ENCODE measurements around the gene GEMIN4.
"Not testable (repeated sequence)": the region's sequence is repeated elsewhere in the genome, so short reads cannot be mapped to it uniquely, and the experiment has no call there.

Gene GEMIN4

DNA sequence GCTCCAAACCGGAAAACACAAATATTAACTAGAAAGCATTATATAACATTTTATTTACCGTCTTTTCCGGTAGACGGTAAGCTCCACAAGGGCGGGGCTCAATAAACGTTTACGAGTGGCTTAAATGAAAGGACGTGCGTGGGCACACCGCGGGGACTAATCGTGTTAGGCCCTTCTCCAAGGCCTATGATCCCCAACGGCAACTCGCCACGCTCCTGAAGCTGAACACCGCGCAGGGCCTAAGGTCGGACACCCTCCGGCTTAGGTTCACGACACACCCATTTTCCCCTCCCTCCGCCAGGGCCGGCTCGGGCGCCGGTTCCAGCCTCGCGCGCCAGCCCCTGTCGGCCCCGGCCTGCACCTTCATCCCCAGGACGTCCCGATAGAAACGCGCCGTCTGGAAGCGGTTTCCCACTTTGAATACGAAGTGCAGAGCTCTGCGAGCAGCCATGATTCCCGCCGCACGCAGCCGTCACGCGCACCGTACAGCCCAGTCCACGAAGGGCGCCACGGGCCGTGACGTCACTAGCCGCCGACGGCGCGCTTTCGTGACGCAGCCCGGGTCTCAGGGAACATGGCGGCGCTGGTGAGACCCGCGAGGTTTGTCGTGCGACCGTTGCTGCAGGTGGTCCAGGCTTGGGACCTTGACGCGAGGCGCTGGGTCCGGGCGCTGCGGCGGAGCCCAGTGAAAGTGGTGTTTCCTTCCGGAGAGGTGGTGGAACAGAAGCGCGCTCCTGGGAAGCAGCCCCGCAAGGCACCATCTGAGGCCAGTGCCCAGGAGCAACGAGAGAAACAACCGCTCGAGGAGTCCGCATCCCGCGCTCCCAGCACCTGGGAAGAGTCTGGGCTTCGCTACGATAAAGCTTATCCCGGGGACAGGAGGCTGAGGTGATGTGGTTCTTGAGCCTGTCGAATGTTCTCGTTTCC is 30.0 kb upstream of the GEMIN4 start, which contains the start of the genes GLOD4 and MRM3:
TSS of gene GLOD4 (minus strand) at position 476 of the 927 bp plus-strand sequence. CDS start at position 451, 25 bp downstream.
TSS of gene MRM3 (plus strand) at position 549 of the 927 bp plus-strand sequence. CDS start at position 575, 26 bp downstream.
- DNase-seq (ENCODE audit: low read depth in 2 of 2, low spot score in 1 of 2), result peak; percentile 86 to 97

DNA sequence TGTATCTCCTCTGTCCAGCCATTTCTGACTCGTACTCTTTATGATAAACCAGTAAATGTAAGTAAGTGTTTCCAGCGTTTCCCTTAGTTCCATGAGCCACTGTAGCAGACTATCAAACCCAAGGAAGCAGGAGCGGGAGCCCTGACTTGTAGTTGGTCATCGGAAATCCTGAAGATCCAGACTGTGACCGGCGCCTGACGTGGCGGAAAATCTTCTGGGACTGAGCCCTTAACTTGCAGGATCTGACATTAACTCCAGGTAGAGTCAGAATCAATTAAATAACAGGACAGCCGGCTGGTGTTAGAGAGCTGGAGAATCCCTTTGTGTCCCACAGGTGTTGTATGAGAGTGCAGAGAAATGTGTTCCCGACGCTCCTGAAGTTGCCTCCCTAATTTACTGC is 26.0 kb upstream of the GEMIN4 start:
- no peak for DNase-seq (ENCODE audit: low read depth in 2 of 2, low spot score in 1 of 2)

DNA sequence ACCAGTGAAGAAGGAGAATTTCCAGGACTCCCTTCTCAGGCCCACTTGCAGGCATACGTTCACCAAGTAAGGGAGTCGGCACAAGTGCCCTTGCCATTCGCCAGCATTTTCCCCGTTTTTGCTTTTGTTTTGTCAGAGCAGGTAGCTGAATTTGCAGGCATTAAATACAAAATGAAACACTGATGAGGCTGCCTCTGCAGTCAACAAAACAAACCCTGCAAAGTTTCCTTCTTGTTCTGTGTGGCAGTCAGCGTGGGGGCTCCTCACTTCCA is 22.2 kb upstream of the GEMIN4 start:
- no peak for DNase-seq (ENCODE audit: low read depth in 2 of 2, low spot score in 1 of 2)

DNA sequence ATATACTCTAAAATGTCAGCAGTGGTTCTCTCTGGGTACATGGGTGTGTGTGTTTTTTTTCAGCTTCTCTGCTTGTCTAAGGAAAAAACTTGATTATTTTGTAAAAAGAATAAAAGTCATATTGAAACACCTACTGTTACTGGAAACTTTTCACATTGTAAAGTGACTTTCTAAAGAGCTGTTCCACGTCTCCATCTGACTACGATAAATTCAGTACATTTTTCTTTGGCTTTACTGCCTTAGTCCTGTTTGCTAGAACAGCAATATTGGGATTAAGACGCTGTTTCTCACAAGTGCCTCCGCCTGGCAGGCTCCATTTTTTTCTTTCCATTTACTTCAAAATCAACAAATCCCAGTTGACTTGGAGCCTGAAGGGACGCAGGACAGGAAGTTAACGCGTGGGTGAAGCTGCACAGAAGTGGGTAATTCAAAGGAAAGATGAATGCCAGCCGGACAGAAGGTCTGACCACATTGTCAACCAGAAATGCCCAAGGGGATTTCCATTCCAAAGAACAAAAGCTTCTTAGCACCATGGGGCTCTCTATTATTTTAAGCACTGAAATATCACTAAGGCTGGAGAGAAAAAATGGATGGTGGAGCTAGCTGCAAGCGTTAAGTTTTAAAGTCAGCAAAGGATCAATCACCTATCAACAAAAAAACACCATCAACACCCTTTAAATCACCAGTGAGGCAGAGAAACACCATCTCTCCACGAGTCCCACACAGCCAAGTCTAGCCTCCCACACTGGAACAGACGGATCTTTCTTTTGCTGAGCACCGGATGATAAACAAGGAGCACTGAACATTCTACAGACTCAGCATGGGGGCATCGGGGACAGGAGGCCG is 21.6 kb upstream of the GEMIN4 start:
- DNase-seq (ENCODE audit: low read depth in 2 of 2, low spot score in 1 of 2), result no peak

DNA sequence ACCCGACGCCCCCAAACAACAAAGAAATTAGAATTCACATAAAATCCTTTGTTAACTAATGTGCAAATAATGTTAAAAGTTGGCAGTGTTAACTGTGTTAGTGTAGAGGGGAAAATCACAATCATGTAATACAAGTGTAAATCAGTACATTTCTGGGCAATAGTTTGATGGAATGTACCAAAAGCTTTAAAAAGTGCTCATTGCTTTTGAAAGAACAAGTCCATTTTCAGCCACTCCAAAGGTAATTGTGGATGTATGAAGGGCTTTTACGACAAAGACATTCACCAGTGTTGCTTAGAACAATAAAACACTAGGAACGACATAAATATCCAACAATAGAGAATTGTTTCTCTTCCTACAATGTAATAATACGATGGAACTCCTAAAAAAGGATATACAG is 21.0 kb upstream of the GEMIN4 start:
- DNase-seq (ENCODE audit: low read depth in 2 of 2, low spot score in 1 of 2), result no peak

DNA sequence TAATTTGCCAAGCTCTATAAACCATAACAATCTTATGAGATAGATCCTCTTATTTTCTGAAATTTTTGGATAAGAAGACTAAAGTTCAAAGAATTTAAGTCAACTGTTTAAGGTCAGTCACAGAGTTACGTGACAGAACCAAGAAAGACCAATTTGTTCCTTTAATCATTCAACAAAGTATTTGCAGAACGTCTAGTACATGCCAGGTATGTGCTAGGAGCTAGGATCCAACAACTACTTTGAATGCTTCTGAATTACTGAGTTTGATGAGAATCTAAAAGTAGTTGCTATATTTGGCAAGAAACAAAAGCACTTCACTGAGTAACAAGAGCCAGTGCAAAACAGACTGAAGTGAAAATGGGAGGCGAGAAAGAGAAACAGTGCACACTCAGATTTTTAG is 15.0 kb upstream of the GEMIN4 start:
- no peak for DNase-seq (ENCODE audit: low read depth in 2 of 2, low spot score in 1 of 2)

DNA sequence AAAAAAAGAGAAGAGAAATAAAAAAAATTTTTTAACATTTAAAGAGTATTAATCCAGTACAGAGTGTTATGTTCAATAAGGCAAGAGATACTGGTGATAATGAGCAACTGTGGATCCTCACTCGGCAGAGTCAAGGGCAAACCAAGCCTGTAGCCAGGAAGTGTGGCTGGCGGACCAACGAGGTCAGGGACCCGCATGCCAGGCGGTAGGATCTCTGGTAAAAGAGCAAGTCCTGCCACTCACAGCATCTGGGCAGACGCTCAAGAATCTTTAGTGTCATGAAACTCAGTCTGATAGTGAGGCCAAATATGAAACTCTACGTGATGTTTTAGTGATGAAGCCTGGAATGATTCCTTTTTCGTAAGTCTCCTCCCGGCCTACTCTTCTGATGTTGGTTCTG is 8.3 kb upstream of the GEMIN4 start:
- no peak for DNase-seq (ENCODE audit: low read depth in 2 of 2, low spot score in 1 of 2)

DNA sequence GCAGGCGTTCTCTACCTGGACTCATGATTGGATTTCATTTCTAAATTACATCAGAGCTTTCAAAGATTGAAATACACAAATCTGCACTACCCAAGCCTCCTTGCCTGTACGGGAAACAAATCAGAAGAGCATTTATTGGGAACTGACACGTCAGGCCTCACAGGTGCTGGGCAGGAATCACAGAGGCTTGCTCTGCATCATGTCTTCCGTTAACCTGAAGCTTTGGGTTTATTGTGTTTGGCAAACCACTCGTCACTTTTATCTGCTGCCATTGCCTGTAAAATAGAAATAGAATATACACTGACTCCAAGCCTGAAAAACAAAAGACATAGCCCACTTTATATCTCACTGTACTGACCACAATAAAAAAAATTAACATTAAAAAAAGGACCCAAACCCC is 7.9 kb upstream of the GEMIN4 start:
- no peak for DNase-seq (ENCODE audit: low read depth in 2 of 2, low spot score in 1 of 2)

DNA sequence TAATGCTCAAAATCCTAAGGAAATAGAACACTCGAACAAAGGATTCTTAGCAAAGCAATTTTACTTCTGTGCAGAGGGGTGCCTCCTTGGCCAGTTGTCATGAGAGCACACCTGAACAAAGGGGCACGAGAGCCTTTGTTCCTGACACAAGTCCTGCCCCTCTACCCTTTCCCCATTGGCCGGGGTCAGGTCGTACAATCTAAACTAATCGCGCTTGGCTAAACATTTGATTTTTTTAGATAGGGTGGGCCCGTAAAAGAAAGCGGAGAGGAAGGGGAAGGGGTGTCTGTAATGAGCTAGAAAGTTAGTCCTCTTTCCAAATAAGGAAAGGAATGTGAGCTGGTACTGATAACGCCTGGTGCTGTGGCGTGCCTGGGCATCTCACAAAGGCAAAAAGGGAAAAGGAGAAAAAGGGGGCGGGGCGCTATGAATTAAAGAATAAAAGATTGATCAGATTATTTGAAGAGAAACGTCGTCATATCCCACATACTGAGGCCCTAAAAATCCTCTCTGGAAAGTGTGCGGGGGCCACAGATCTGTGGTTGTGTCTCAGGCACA is 4.0 kb upstream of the GEMIN4 start:
- DNase-seq (ENCODE audit: low read depth in 2 of 2, low spot score in 1 of 2), result not testable (repeated sequence)

DNA sequence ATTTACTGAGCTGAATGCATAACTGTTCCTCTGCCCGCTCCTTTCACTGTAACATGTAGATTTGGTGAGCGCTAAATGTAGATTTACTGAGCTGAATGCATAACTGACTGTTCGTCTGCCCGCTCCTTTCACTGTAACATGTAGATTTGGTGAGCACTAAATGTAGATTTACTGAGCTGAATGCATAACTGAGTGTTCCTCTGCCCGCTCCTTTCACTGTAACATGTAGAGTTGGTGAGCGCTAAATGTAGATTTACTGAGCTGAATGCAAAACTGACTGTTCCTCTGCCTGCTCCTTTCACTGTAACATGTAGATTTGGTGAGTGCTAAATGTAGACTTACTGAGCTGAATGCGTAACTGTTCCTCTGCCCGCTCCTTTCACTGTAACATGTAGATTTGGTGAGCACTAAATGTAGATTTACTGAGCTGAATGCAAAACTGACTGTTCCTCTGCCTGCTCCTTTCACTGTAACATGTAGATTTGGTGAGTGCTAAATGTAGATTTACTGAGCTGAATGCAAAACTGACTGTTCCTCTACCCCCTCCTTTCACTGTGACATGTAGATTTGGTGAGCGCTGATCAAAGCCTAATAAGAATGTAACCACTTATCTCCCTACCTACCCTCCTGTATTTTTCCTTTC is 3.4 kb upstream of the GEMIN4 start:
- not testable (repeated sequence) for DNase-seq (ENCODE audit: low read depth in 2 of 2, low spot score in 1 of 2)

DNA sequence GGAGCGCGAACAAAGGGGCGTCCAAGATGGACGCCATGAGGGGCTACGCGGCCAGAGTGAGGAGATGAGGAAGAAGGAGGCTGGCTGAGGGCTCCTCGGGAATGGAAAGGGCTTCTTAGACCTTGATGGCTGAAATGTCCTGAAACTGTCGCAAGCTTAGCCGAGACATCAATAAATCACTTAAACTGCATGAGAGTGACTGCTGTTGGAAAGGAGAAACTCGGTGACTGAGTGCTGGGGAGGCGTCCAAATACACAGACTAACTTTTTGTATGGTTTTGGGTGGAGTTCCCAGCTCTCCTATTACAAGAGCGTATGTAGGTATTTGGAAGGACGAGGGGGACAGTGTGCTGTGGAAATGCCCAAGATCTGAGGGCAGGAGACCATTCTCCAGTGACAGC is 1.4 kb upstream of the GEMIN4 start:
- DNase-seq (ENCODE audit: low read depth in 2 of 2, low spot score in 1 of 2), result no peak

DNA sequence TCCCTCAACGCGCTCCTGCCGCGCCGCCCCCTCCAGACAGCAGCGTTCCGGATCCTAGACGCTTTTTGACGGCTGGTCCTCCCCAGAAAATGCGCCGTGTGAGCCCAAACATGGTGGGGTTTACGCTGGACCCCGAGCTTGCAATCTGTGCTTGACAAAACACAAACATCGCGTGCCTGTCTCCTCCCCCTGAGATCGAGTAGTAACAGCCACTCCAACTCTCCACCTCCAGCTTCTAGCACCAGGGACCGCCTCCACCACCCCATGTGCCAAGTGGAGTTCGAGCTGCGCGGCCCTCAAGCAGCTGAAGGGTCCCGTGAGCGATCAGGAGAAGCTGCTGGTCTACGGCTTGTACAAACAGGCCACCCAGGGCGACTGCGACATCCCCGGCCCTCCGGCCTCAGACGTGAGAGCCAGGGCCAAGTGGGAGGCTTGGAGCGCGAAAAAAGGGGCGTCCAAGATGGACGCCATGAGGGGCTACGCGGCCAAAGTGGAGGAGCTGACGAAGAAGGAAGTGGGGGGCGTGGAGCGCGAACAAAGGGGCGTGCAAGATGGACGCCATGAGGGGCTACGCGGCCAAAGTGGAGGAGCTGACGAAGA is 656 bp upstream of the GEMIN4 start:
- no peak for DNase-seq (ENCODE audit: low read depth in 2 of 2, low spot score in 1 of 2)

DNA sequence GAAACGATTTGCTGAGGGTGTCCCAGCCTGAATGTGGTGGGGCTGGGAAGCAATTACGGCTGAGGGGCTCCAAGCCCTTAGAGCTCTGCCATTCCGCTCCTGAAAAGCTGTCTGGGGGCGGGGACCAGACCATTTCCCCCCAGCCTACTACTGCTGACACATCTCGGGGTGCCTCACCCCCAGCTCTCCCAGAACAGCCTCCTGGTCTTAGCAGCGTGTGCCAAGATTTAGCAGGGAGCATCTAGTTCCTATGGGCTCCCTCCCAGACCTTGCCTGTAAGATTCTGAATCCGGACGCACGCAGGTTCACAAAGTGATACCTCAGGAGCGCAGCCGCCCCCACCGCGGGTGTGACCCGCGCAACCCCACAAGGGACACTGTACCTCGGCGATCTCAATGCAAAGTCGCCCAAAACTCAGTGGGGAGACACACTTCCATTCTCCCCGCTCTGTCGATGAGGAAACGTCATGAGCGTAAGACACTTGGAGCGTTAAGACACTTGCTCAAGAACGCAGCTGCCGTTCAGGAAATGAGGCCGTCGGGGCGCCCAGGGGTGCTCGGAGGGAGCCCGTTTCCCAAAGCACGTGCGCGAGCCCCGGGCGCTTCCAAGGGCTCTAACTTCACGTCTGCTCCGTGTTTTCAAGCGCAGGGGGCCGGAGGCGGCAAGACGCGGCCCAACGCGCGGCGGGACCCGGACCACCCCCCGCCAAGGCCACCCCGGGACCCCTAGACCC is 629 bp downstream of the GEMIN4 start:
- peak in 1 of 2 donors; percentile 18 for DNase-seq (ENCODE audit: low read depth in 2 of 2, low spot score in 1 of 2)

DNA sequence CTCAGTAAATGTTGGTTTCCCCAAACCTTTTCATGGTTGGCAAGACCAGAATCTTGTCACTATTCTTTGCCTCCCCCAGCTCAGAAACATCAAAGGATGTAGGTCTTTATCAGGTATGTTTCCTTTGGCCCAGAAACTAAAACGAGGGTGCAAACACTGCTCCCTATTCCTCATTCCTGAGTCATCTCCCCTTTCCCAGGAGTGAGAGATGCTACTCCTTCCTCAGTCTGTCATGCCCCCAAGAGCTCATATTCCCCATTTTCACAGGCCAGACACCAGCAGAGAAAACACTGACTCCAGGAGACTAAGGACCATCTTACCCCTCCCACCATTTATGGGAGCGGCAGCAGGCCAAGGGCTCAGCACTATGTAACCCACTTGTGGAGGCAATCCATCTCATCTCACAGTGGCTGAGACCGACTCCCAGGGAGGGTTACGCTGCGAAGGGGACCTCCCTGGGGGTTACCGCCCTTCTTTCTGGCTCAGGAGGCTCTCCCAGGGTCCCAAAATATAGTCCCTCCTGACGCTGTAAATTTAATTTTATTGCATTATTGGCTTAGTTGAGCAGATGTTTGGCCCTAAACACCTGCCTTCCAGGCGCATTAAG is 1.5 kb downstream of the GEMIN4 start:
- no peak for DNase-seq (ENCODE audit: low read depth in 2 of 2, low spot score in 1 of 2)

DNA sequence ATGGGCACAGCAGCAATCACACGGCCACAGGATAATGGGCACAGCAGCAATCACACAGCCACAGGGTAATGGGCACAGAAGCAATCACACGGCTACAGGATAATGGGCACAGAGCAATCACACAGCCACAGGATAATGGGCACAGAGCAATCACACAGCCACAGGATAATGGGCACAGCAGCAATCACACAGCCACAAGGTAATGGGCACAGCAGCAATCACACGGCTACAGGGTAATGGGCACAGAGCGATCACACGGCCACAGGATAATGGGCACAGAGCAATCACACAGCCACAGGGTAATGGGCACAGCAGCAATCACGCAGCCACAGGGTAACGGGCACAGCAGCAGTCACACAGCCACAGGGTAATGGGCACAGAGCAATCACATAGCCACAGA is 2.7 kb downstream of the GEMIN4 start:
- not testable (repeated sequence) for DNase-seq (ENCODE audit: low read depth in 2 of 2, low spot score in 1 of 2)

DNA sequence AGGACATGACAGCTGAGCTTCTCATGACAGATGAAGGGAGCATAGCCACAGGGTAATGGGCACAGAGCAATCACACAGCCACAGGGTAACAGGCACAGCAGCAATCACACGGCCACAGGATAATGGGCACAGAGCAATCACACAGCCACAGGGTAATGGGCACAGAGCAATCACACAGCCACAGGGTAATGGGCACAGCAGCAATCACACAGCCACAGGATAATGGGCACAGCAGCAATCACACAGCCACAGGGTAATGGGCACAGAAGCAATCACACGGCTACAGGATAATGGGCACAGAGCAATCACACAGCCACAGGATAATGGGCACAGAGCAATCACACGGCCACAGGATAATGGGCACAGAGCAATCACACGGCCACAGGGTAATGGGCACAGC is 3.5 kb downstream of the GEMIN4 start:
- not testable (repeated sequence) for DNase-seq (ENCODE audit: low read depth in 2 of 2, low spot score in 1 of 2)

DNA sequence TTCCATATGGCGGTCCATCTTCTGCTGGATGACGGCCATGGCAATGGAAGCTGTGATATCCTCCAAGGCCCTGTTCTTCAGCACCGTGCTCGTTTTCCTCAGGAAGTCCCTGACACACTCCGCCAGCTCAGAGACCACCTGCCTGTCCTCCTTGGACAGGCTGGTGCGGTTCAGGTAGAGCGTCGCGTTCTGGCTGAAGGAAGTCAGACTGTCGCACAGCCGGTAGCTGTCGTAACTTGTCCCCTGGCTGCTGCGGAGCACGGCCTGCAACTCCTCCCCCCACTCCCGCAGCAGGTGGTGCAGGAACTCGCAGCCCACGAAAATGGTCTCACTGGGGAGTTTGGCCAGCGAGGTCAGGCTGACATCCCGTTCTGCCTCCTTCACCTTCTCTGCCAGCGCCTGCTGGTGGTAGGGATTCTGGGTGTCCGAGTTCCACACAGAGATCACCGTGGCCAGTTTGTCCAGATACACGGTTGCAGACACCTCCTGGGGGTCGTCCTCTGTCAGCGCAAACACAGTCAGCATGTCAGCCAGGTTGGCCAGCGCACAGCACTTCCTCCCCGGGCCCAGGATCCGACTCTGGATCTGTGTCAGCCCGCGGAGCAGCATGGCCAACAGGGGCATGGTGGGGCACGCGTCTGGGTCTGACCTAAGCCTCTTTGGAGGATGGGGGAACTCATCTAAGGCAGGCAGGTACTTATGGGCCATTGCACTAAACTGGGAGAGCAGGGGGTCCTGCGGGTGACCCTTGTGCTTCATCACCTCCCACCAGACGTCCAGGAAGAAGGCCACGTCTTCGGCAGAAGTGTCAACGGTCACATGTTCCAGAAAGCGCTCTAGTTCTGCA is 5.1 kb downstream of the GEMIN4 start:
- no peak for DNase-seq (ENCODE audit: low read depth in 2 of 2, low spot score in 1 of 2)

DNA sequence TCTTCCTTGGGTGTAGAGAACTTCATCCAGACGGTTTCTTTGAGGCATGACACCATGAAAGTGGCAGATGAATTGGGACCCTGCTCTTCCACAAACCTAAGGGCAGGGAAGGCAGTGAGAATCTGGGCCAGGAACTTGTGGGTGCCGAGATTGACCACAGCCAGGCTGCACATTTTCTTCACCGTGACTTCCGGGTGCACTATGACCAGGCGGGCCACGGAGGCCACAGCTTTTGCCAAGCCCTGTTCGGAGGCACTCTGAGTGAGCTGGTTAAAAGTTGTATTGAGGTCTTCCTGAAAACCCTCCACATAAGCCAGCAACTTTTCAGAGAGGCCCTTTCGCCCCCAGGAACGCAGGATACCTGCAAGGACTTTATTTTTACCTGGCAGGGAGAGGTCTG is 5.9 kb downstream of the GEMIN4 start:
- DNase-seq (ENCODE audit: low read depth in 2 of 2, low spot score in 1 of 2), result no peak

DNA sequence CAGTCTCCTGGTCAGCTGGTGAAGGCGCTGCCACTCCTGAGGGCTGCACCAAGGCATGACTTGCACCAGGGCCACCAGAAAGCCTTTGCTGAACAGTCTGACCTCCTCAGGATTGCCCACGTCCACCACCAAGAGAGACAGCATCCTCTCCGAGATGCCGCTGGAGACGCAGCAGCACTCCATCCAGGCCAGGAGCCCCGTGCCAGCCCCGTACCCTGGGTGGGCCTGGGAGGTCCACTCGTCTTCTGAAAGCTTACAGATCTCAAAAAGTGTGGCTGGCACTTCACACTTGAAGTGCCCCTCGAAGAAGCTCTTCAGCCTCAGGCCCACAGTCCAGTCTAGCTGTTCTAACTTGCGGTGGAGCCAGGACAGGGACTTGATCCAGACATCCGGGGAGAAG is 6.7 kb downstream of the GEMIN4 start:
- no peak for DNase-seq (ENCODE audit: low read depth in 2 of 2, low spot score in 1 of 2)

All from stimulated activated CD8-positive, alpha-beta memory T cell treated with anti-CD3 and anti-CD28 coated beads, Interleukin-4, amount 100 ng/mL, for 1 hour (primary cell).